Activated CD4-positive, alpha-beta T cell treated with anti-CD3 and anti-CD28 coated beads for 1 hour (primary cell): ENCODE data around the gene TMEM243.
"Not testable (repeated sequence)": the region's sequence is repeated elsewhere in the genome, so short reads cannot be mapped to it uniquely, and the experiment has no call there.

ENCODE experiments used
- DNase-seq: peaks from one replicate; pipeline ENCODE4 v3.0.0-alpha.2; 2020

The TMEM243 gene

DNA sequence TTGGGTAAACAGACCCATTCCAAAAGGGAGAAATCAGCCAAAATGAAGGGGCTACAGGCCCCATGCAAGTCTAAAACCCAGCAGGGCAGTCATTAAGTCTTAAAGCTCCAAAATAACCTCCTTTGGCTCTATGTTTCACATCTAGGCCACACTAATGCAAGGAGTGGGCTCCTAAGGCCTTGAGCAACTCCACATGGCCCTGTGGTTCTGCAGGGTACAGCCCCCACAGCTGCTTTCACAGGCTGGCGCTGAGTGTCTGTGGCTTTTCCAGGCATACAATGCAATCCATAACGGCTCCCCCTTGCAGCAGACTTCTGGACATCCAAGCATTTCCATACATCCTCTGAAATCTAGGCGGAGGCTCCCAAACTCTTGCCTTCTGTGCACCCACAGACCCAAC is 9.0 kb downstream of the TMEM243 start:
- no peak for DNase-seq

- no peak for DNase-seq
Measured at GRCh38 chr7:87209295-87209924, 10.1 kb downstream of the TMEM243 start.

DNA sequence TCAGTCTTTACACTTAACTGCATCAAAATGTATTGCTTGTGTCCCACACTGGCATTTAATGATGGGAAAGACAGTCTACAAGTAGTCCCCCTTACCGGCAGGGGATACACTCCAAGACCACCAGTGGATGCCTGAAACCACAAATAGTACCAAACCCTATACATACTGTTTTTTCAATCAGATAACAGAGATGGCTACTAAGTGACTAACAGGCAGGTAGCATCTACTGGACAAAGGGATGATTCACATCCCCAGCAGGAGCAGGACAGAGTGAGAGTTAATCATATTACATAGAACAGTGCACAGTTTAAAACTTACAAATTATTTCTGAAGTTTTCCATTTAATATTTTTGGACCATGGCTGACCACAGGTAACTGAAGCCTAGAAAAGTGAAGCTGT is 13.2 kb downstream of the TMEM243 start:
- no peak for DNase-seq

DNA sequence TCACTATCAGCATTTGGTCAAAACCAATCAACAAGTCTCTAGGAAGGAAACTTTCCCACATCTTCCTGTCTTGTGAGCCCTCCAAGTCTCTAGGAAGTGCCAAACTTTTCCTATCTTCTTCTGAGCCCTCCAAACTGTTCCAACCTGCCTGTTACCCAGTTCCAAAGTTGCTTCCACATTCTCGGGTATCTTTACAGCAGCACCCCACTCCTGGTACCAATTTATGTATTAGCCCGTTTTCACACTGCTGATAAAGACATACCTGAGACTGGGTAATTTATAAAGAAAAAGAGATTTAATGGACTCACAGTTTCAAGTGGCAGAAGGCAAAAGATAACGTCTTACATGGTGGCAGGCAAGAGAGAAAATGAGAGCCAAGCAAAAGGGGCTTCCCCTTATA is 13.8 kb downstream of the TMEM243 start:
- DNase-seq: not testable (repeated sequence)

DNA sequence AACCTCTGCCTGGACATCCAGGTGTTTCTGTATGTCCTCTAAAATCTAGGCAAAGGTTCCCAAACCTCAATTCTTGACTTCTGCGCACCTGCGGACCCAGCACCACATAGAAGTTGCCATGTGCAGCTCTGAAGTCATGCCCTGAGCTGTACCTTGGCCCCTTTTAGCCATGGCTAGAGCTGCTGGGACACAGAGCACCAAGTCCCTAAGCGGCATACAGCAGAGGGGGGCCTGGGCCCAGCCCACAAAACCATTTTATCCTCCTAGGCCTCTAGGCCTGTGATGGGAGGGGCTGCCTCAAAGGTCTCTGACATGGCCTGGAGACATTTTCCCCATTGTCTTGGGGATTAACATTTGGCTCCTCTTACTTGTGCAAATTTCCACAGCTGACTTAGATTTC is 14.6 kb downstream of the TMEM243 start:
- no peak for DNase-seq

- DNase-seq: not testable (repeated sequence)
Measured at GRCh38 chr7:87203929-87204328, 15.6 kb downstream of the TMEM243 start.

GRCh38 chr7:87202705-87203104 is 16.8 kb downstream of the TMEM243 start:
- DNase-seq: no peak

DNA sequence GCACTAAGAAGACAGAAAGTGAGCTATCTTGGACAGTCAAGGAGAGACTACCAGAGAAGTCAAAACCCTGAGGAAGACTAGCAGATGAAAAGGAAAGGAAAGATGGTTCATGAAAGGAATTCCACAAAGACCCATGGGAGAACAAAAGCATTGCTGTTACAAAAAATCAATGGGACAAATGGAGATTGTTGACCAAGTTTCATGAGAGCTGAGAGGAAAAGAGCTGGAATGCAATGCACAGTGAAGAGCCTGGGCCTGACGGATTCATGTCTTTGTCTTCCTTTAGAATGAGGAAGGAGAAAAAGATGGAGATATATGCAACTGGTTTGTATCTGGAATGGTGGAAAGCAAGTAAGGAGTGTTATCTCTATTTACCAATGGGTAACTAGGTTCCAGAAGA is 17.3 kb downstream of the TMEM243 start:
- no peak for DNase-seq

- no peak for DNase-seq
Measured at GRCh38 chr7:87199700-87200450, 19.7 kb downstream of the TMEM243 start.

DNA sequence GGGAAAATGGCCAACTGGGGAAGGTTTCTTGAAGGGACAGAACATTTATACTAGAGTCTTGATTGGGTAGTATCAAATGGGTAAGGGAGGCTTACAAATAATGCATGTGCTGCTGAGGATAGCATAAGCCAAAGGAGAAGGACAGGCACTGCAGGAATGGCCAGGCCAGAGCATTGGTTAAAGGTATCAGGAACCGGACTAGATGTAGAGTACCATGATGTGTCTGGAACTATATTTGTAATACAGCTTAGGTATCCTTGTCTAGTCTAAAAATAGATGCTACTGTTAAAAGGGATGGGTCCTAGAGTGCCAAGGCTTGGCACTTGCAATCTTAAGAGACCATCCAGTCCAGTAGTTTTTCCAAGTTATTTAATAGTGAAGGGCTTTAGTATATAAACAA is 20.3 kb downstream of the TMEM243 start:
- no peak for DNase-seq

GRCh38 chr7:87193912-87194311 is 25.6 kb downstream of the TMEM243 start:
- DNase-seq: no peak

- no peak for DNase-seq
Measured at GRCh38 chr7:87192784-87193487, 26.6 kb downstream of the TMEM243 start.

DNA sequence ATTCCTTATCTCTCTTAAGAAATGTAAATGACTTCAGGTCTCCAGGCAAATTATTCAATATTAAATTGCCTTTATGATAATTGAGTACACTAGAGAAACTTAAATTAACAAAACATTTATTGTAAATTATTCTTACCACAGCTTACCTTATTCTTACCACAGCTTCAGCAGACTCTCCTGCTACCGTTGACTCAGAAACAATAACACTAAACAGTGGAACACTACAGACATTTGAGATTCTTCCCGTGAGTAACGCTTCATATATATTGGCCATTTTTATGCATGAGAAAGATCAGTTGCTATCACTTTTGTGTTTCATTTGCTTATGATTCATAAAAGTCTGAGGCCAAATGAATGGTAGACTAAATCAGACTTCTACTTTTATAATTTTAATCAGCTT is 28.7 kb downstream of the TMEM243 start:
- no peak for DNase-seq

DNA sequence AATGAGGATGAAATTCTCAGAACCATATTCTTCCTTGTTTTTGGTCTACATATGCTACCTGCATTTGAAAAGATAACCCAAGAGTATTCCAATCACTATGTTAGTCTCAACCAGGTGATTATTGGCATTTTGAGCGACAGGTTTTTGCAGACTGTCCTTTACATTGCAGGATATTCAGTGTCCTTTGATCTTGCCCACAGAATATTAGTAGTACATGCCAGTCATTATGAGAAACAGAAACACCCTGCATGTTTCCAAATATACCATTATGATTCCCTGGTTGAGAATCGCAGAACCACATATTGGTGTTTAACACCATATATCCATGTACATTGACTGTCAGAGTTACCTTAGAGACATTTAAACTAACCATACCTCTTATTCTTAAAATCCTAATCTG is 30.6 kb downstream of the TMEM243 start:
- no peak for DNase-seq

DNA sequence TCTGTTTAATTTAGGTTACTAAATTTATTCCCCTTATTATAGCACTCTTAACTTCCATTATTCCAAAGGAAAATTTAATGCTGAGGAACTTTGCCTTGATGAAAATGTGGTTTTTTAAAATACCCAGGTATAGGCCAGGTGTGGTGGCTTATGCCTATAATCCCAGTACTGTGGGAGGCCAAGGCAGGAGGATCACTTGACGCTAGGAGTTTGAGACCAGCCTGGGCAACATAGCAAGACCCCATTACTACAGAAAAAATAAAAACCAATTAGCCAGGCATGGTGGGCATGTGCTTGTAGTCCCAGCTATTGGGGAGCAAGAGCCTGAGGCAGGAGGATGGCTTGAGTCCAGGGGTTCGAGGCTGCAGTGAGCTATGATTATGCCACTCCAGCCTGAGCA is 32.4 kb downstream of the TMEM243 start:
- DNase-seq: no peak

DNA sequence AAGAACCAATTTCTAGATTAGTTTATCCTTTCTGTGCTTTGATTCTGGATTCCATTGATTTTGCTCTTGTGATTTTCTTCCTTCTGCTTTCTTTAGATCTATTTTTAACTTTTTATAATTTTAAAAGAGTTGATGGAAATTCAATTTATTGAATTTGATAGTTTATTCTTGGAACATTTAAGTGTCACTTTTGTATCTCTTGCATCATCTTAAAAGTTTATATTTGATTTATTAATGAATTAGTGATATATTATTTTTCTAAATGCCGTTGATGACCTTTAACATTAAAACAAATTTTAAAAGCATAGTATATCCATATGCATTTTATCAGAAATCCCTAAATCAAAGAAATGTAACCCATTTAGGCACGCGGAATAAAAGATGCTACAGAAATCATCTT is 40.4 kb downstream of the TMEM243 start:
- DNase-seq: no peak

- DNase-seq: no peak
Measured at GRCh38 chr7:87178320-87178719, 41.2 kb downstream of the TMEM243 start.

- no peak for DNase-seq
Measured at GRCh38 chr7:87173471-87173870, 46.1 kb downstream of the TMEM243 start.

DNA sequence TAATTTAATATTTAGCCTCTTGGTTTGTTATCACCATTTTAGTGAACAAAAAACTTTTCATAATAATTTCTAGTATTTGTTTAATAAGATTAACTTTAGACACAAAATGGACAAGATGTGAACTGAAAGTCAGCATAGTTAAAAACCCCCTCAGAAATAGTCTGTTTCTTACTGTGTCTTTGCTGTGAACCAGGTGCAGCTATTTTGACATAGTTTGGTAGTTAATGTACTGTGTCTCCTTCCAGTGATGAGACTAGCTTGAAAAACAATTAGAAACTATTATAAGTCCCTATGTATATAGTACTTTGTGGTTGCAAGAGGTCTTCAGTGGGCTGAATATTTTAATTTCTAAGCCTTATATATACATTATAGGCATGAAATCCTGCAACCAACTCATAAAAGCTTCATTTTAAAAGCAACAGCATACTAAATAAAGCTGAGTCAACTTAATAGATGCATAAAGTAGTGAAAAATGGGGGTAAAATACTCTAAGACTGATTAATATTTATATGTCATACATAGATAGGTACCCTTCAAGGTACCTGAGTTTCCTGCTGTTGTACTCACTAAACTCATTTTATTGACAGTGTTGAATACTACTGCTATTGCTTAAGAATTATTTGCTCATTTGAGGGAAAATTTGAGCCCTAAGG is 48.1 kb downstream of the TMEM243 start:
- no peak for DNase-seq

DNA sequence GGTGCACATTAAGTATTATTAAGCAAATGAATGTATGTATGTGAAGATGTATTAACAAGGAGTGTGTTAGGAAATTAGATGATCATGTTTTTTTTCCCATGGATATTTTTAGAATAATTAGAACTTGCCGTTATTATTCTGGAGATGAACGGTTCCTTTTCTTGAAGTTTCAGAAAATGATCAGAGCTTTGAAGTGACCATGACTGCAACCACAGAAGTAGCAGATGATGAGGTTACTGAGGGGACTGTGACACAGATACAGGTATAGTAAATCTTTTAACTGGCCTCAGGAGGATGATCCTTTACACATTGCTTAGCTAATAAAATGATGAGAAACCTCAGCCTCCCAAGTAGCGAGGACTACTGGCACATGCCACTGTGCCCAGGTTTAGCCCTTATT is 48.7 kb downstream of the TMEM243 start:
- DNase-seq: no peak

DNA sequence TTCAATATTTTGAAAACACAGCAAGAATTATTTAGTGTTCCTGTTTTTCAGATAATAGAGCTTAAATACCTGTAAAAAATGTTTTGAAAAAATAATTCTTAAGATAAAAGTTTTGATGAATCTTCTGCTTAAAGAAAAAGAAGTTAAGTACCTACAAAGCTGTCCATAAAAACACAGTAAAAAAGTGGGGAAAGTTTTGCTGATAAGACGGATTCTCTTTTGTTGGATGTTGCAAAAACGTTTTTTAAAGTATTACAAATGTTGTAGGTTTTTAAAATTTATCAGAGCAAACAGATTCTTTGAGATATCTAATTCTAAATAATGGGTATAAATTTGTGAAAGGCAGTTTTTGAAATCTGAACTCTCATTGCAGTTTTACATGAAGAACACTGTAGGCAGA is 55.1 kb downstream of the TMEM243 start:
- DNase-seq: no peak

GRCh38 chr7:87159538-87159937 is 60.0 kb downstream of the TMEM243 start:
- DNase-seq: no peak

- DNase-seq: no peak
Measured at GRCh38 chr7:87156709-87157108, 62.8 kb downstream of the TMEM243 start.

DNA sequence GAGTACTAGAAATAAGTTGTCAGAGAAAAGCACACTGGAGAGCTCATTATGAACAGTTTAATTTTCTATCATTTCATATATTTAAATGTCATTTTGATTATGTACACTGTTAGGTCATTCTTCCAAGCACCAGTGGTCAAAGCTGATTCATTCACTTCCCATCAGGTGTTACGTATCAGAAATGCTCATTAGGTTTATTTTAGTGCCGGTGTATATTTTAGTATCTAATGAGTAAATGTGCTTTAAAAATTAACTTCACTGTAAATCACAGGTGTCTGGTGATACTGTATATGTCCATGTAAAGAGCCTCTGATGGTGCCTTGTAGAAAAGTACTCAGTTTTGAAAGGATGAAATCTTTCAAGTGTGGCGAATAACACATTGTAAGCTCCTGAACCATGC is 63.7 kb downstream of the TMEM243 start:
- no peak for DNase-seq
